Lower lobe of right lung (tissue), 2 donors: Measurements from ENCODE around the gene TNFRSF11A. TPM values are rescaled to one million over a fixed set of nuclear protein-coding genes. Genes with fewer than 3 reads are reported as not detected.

Experiments used
- ATAC-seq, 2 donors: fragments of 200-7000 bp; cut with Tn5 transposase; one replicate each; pipeline ENCODE4 v1.9.1; 2020 to 2022; ENCODE audit warnings: mild to moderate bottlenecking in 2 of 2, moderate library complexity in 2 of 2
- DNase-seq: peaks from one replicate; pipeline ENCODE4 v3.0.0-alpha.2; 2020
- H3K27ac ChIP-seq: fragments of 200-600 bp; one replicate; pipeline ENCODE4 v1.8.0; 2022
- H3K27me3 ChIP-seq: fragments of 200-600 bp; one replicate; pipeline ENCODE4 v1.8.0; 2022; ENCODE audit warnings: low read depth
- H3K36me3 ChIP-seq: fragments of 200-600 bp; one replicate; pipeline ENCODE4 v1.8.0; 2022; ENCODE audit warnings: mild to moderate bottlenecking
- H3K4me1 ChIP-seq: fragments of 200-600 bp; one replicate; pipeline ENCODE4 v1.8.0; 2022
- H3K4me3 ChIP-seq: fragments of 200-600 bp; one replicate; pipeline ENCODE4 v1.8.0; 2022; ENCODE audit warnings: mild to moderate bottlenecking
- H3K9me3 ChIP-seq: fragments of 200-600 bp; one replicate; pipeline ENCODE4 v1.8.0; 2022
- CTCF ChIP-seq: fragments of 200-600 bp; IDR thresholded peaks from one replicate; pipeline ENCODE4 v1.8.0; 2022; ENCODE audit warnings: antibody characterized with exemption, mild to moderate bottlenecking
- intact Hi-C: fragments of 100-400 bp; cut with DNase I; formaldehyde crosslinking; loops from one replicate; pipeline ENCODE4 v1.11.0; 2022
- total RNA-seq: library from RNA; stranded (reverse); fragmentation: NEBNext Ultra II Directional; extraction: Animal tissue kit (Norgen Biotek cat#: 25700); gene quantifications from one replicate; pipeline ENCODE4 v1.2.1, GENCODE V29; 2021
- donor health status: DM: no; HTN: yes; CAD: no; lungs with severe emphysema.

The TNFRSF11A gene
- total RNA-seq, 1 donor from 2014 or later = 3.9 TPM

- Histone ChIP-seq H3K36me3 (peaks cover 45% of the 10 kb centered on the region), H3K4me1 (no peaks in the 10 kb centered on the region), H3K4me3 (no peak overlapping the region), H3K9me3 (no peaks in the 10 kb centered on the region), H3K27ac (no peak overlapping the region), H3K27me3 (no peaks in the 10 kb centered on the region)
- intact Hi-C loops = no loop called here
- no peak for ATAC-seq
- no peak for DNase-seq
- no peak for TF ChIP-seq CTCF
These were observed 43.4 kb upstream of the TNFRSF11A start for GRCh38 chr18:62281684-62282083.

DNA sequence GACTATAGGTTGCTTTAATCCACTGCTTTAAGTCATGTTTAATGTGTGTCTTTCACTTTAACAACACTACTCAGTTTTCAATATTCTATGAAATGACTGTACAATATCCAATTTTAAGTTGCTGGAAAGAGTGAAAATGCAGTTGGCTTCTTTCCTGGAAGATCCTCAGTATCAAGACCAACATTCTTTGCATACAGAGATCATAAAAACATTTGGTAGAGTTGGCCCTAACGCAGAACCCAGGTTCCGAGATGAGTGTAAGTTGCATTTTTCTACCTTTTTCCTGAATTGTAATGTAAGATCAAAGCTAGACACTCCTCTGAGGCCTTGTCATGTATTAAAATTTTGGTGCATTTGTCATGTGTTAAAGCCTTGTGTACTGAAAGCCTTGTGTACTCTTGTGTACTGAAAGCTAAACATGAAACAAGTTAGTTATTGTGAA, 42.9 kb upstream of the TNFRSF11A start:
- H3K4me1 ChIP-seq = no peaks in the 10 kb centered on the region
- TF ChIP-seq CTCF = no peak
- ATAC-seq (no peak), DNase-seq (no peak)
- H3K36me3 ChIP-seq = peaks cover 45% of the 10 kb centered on the region
- no peaks in the 10 kb centered on the region for H3K27me3 ChIP-seq
- intact Hi-C loops = no loop called here
- H3K4me3 ChIP-seq = no peak overlapping the region
- no peaks in the 10 kb centered on the region for H3K9me3 ChIP-seq
- no peak overlapping the region for H3K27ac ChIP-seq

GRCh38 chr18:62284637-62285036, 40.5 kb upstream of the TNFRSF11A start:
- no peak for TF ChIP-seq CTCF
- H3K27me3 ChIP-seq = no peaks in the 10 kb centered on the region
- no peak for ATAC-seq
- intact Hi-C loops = no loop called here
- peaks cover 34% of the 10 kb centered on the region for H3K36me3 ChIP-seq
- H3K4me1 ChIP-seq = no peaks in the 10 kb centered on the region
- no peak for DNase-seq
- H3K4me3 ChIP-seq = no peak overlapping the region
- no peaks in the 10 kb centered on the region for H3K9me3 ChIP-seq
- H3K27ac ChIP-seq = no peak overlapping the region

DNA sequence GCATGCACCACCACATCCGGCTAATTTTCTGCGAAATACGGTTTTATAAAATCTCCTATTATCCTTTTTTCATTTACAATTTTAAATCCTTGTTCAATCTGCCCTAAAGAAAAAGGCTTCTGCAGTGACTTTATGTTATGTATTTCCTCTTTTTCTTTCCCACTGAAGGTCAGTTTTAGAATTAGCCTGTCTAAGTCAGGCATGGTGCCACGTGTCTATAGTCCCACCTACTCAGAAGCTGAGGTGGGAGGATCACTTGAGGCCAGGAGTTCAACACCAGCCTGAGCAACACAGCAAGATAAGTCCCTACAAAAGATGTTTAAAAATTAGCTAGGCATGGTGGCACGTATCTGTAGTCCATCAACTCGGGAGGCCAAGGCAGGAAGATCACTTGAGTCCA, 39.8 kb upstream of the TNFRSF11A start:
- Histone ChIP-seq H3K9me3 (no peaks in the 10 kb centered on the region), H3K27ac (no peak overlapping the region), H3K36me3 (peaks cover 32% of the 10 kb centered on the region), H3K27me3 (no peaks in the 10 kb centered on the region), H3K4me3 (no peak overlapping the region), H3K4me1 (no peaks in the 10 kb centered on the region)
- intact Hi-C loops = no loop called here
- no peak for TF ChIP-seq CTCF
- ATAC-seq (no peak), DNase-seq (no peak)

DNA sequence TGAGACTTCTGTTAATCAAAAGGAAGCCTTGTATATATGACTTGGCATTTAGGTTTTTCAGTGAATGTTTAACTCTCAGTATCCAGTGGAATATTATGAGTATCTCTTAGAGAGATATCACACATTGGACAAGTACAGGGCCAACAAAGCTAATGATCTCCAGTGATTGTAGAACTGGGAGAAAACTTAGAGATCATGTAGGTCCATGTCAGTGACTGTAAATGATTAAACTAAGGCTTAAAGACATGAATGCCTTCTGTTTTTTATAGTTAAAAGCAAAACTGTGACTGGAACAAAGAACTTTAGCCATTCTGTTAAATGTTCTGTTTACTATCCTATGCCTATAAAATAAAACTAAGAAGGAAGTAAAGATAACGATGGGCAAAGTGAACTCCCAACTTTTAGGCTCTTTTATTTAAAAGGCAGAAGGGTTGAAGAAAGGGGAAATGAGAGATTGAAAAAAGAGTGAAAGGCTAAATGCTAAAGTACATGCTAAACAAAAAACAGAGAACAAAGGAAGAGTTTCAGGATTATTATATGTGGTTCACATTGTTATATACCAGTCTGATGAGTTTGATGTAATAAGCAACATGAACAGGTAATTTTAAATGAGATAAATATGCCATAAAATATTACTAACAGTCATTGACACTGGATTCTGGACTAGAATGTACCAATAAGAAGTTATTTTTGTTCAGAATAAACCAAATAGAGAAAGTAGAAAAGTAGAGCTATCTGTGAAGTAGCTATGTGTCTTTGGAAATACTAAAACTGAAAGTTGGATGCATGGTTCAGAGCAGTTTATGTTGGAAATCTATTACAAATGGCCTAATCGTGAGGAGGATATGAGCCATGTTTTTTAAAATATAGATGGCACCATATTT, 37.1 kb upstream of the TNFRSF11A start:
- Histone ChIP-seq H3K27me3 (no peaks in the 10 kb centered on the region), H3K4me1 (no peaks in the 10 kb centered on the region), H3K9me3 (no peaks in the 10 kb centered on the region), H3K36me3 (peaks cover 38% of the 10 kb centered on the region), H3K4me3 (no peak overlapping the region), H3K27ac (no peak overlapping the region)
- ATAC-seq (no peak), DNase-seq (no peak)
- intact Hi-C loops = no loop called here
- no peak for TF ChIP-seq CTCF
